Amniotic epithelial cell (primary cell): ENCODE measurements around the gene GPATCH1.
A peak's percentile ranks its signal among the peaks of the same experiment; 100 is the strongest.
"Not testable (repeated sequence)": the region's sequence is repeated elsewhere in the genome, so short reads cannot be mapped to it uniquely, and the experiment has no call there.

ENCODE experiments used
- DNase-seq: peaks from one replicate; pipeline ENCODE4 v3.0.0-alpha.2; 2010; ENCODE audit warnings: low read depth

Gene GPATCH1

GRCh38 chr19:33080761-33081681 lies at the start of gene GPATCH1:
Gene GPATCH1, plus strand, starts transcription at chr19:33081181. Its CDS starts 13 bp downstream, at chr19:33081194.
- peak; percentile 72 for DNase-seq

GRCh38 chr19:33032218-33032781 lies 48.7 kb upstream of the GPATCH1 start:
- DNase-seq: no peak

GRCh38 chr19:33035461-33035860 lies 45.5 kb upstream of the GPATCH1 start:
- no peak for DNase-seq

- DNase-seq: not testable (repeated sequence)
These were observed 44.4 kb upstream of the GPATCH1 start for GRCh38 chr19:33036370-33037167.

GRCh38 chr19:33037168-33038025 lies 43.6 kb upstream of the GPATCH1 start:
- DNase-seq: peak; percentile 50

- DNase-seq: no peak
These were observed 41.8 kb upstream of the GPATCH1 start for GRCh38 chr19:33039108-33039599.

GRCh38 chr19:33039815-33040214 lies 41.2 kb upstream of the GPATCH1 start:
- DNase-seq: no peak

- peak; percentile 29 for DNase-seq
These were observed 39.8 kb upstream of the GPATCH1 start for GRCh38 chr19:33040994-33041827.

GRCh38 chr19:33041828-33042160 lies 39.2 kb upstream of the GPATCH1 start:
- DNase-seq: not testable (repeated sequence)

GRCh38 chr19:33047422-33047821 lies 33.6 kb upstream of the GPATCH1 start:
- peak; percentile 88 for DNase-seq

- peak; percentile 100 for DNase-seq
These were observed 31.9 kb upstream of the GPATCH1 start for GRCh38 chr19:33048806-33049676.

- DNase-seq: no peak
These were observed 30.9 kb upstream of the GPATCH1 start for GRCh38 chr19:33050110-33050509.

GRCh38 chr19:33052352-33052972 lies 28.5 kb upstream of the GPATCH1 start:
- DNase-seq: peak; percentile 92

GRCh38 chr19:33054623-33055022 lies 26.4 kb upstream of the GPATCH1 start:
- DNase-seq: no peak

GRCh38 chr19:33055718-33056117 lies 25.3 kb upstream of the GPATCH1 start:
- DNase-seq: peak; percentile 56

- no peak for DNase-seq
These were observed 20.4 kb upstream of the GPATCH1 start for GRCh38 chr19:33060586-33060985.

GRCh38 chr19:33062902-33063301 lies 18.1 kb upstream of the GPATCH1 start:
- DNase-seq: no peak

GRCh38 chr19:33063356-33063752 lies 17.6 kb upstream of the GPATCH1 start:
- DNase-seq: peak; percentile 44
